Calu3 (cell line): ENCODE data around the gene LRRC47. TPM values are rescaled to one million over a fixed set of nuclear protein-coding genes. Genes with fewer than 3 reads are reported as not detected.

Experiments
- BruUV-seq: library from RNA; stranded (reverse); fragments of 400-500 nt; replicated peaks from 2 replicates; lab custom pipeline; 2021; lab: Mats Ljungman, UMichigan
- CTCF ChIA-PET: fragments of 300-600 bp; sonication (Branson Sonifier 250); formaldehyde crosslinking; loops from one replicate; lab custom pipeline; 2022; ENCODE audit warnings: antibody characterized with exemption; lab: Charles Lee
- DNase-seq: peaks from one replicate; pipeline ENCODE4 v3.0.0; 2022
- H3K27ac Mint-ChIP-seq: one replicate; pipeline ENCODE4 v1.8.0; 2022; ENCODE audit warnings: mixed read lengths; ENCODE audit not compliant: unreplicated experiment
- H3K27me3 Mint-ChIP-seq: one replicate; pipeline ENCODE4 v1.8.0; 2022; ENCODE audit warnings: mixed read lengths; ENCODE audit not compliant: unreplicated experiment
- H3K36me3 Mint-ChIP-seq: one replicate; pipeline ENCODE4 v1.8.0; 2022; ENCODE audit warnings: mild to moderate bottlenecking, moderate library complexity, mixed read lengths; ENCODE audit not compliant: insufficient read depth, unreplicated experiment
- H3K4me1 Mint-ChIP-seq: one replicate; pipeline ENCODE4 v1.8.0; 2022; ENCODE audit warnings: mild to moderate bottlenecking, low read depth, mixed read lengths; ENCODE audit not compliant: unreplicated experiment
- H3K4me3 Mint-ChIP-seq: one replicate; pipeline ENCODE4 v1.8.0; 2022; ENCODE audit warnings: mild to moderate bottlenecking, low read depth, moderate library complexity, mixed read lengths; ENCODE audit not compliant: unreplicated experiment
- H3K9me3 Mint-ChIP-seq: one replicate; pipeline ENCODE4 v1.8.0; 2022; ENCODE audit warnings: low read depth, mixed read lengths; ENCODE audit not compliant: unreplicated experiment
- CTCF ChIP-seq: fragments of 200-600 bp; IDR thresholded peaks from one replicate; pipeline ENCODE4 v1.8.0; 2022; ENCODE audit warnings: antibody characterized with exemption; ENCODE audit not compliant: unreplicated experiment
- intact Hi-C: fragments of 100-400 bp; cut with micrococcal nuclease; formaldehyde crosslinking; loops from one replicate; pipeline ENCODE4 v1.10.0; 2022; ENCODE audit not compliant: unreplicated experiment
- total RNA-seq: library from RNA; stranded (reverse); gene quantifications from 2 replicates; pipeline ENCODE4 v1.2.3, GENCODE V29; 2022

The LRRC47 gene
- total RNA-seq, 1 experiment from 2014 or later = 35.8 TPM

- H3K27ac Mint-ChIP-seq = no peak overlapping the region
- DNase-seq = no peak
- no peaks in the 10 kb centered on the region for H3K9me3 Mint-ChIP-seq
- intact Hi-C loops = no loop called here
- peaks cover 8% of the 10 kb centered on the region for H3K4me1 Mint-ChIP-seq
- TF ChIP-seq CTCF = no peak
- no peaks in the 10 kb centered on the region for H3K27me3 Mint-ChIP-seq
- H3K4me3 Mint-ChIP-seq = no peak overlapping the region
- H3K36me3 Mint-ChIP-seq = peaks cover 6% of the 10 kb centered on the region
- CTCF ChIA-PET = no interaction called here
- no TSS peak for BruUV-seq
These were observed 52.9 kb downstream of the LRRC47 start for GRCh38 chr1:3743421-3743820.

GRCh38 chr1:3742439-3743298 lies 53.6 kb downstream of the LRRC47 start:
- peaks cover 8% of the 10 kb centered on the region for H3K4me1 Mint-ChIP-seq
- no peak for DNase-seq
- CTCF ChIA-PET = no interaction called here
- H3K4me3 Mint-ChIP-seq = no peak overlapping the region
- no TSS peak for BruUV-seq
- intact Hi-C loops = no loop called here
- H3K27me3 Mint-ChIP-seq = no peaks in the 10 kb centered on the region
- H3K27ac Mint-ChIP-seq = no peak overlapping the region
- TF ChIP-seq CTCF = no peak
- no peaks in the 10 kb centered on the region for H3K9me3 Mint-ChIP-seq
- H3K36me3 Mint-ChIP-seq = peaks cover 6% of the 10 kb centered on the region

- H3K9me3 Mint-ChIP-seq = no peaks in the 10 kb centered on the region
- TF ChIP-seq CTCF = no peak
- intact Hi-C loops = no loop called here
- CTCF ChIA-PET = no interaction called here
- no peak for DNase-seq
- H3K27ac Mint-ChIP-seq = no peak overlapping the region
- peaks cover 6% of the 10 kb centered on the region for H3K36me3 Mint-ChIP-seq
- no peaks in the 10 kb centered on the region for H3K27me3 Mint-ChIP-seq
- H3K4me1 Mint-ChIP-seq = peaks cover 8% of the 10 kb centered on the region
- H3K4me3 Mint-ChIP-seq = no peak overlapping the region
- no TSS peak for BruUV-seq
These were observed 54.5 kb downstream of the LRRC47 start for GRCh38 chr1:3741566-3742438.

- intact Hi-C loops = no loop called here
- DNase-seq = no peak
- Mint-ChIP-seq H3K36me3 (peaks cover 6% of the 10 kb centered on the region), H3K9me3 (no peaks in the 10 kb centered on the region), H3K27me3 (no peaks in the 10 kb centered on the region), H3K4me3 (no peak overlapping the region), H3K27ac (no peak overlapping the region), H3K4me1 (peaks cover 8% of the 10 kb centered on the region)
- CTCF ChIA-PET = no interaction called here
- no peak for TF ChIP-seq CTCF
- BruUV-seq = no TSS peak
These were observed 55.5 kb downstream of the LRRC47 start for GRCh38 chr1:3740752-3741151.
